ENCODE data around the gene S100PBP.
A peak's percentile ranks its signal among the peaks of the same experiment; 100 is the strongest.

The S100PBP gene

GRCh38 chr1:32817159-32817814 is at the start of gene S100PBP, which contains the start of gene YARS1:
S100PBP (plus strand) TSS chr1:32817653; CDS start chr1:32826100, 8,447 bp downstream.
YARS1 (minus strand) TSS chr1:32817358; CDS start chr1:32817244, 114 bp downstream.
- peak; percentile 100 for DNase-seq

GRCh38 chr1:32768110-32768850 is 49.2 kb upstream of the S100PBP start:
- no peak for DNase-seq

GRCh38 chr1:32769524-32770220 is 47.8 kb upstream of the S100PBP start:
- no peak for DNase-seq

- DNase-seq, result no peak
Measured at GRCh38 chr1:32770221-32770731, 47.2 kb upstream of the S100PBP start.

GRCh38 chr1:32770741-32771548 is 46.5 kb upstream of the S100PBP start:
- no peak for DNase-seq

- DNase-seq, result no peak
Measured at GRCh38 chr1:32771561-32772280, 45.7 kb upstream of the S100PBP start.

- DNase-seq, result no peak
Measured at GRCh38 chr1:32772281-32773017, 45.0 kb upstream of the S100PBP start.

GRCh38 chr1:32773018-32773763 is 44.3 kb upstream of the S100PBP start:
- peak; percentile 55 for DNase-seq

- DNase-seq, result no peak
Measured at GRCh38 chr1:32773764-32774463, 43.5 kb upstream of the S100PBP start.

GRCh38 chr1:32774464-32774808 is 43.0 kb upstream of the S100PBP start:
- DNase-seq, result no peak

GRCh38 chr1:32774950-32775634 is 42.4 kb upstream of the S100PBP start:
- no peak for DNase-seq

GRCh38 chr1:32775640-32776337 is 41.7 kb upstream of the S100PBP start:
- no peak for DNase-seq

- no peak for DNase-seq
Measured at GRCh38 chr1:32779242-32779641, 38.2 kb upstream of the S100PBP start.

GRCh38 chr1:32780005-32780404 is 37.4 kb upstream of the S100PBP start:
- no peak for DNase-seq

- DNase-seq, result no peak
Measured at GRCh38 chr1:32780628-32781234, 36.7 kb upstream of the S100PBP start.

- no peak for DNase-seq
Measured at GRCh38 chr1:32782086-32782485, 35.4 kb upstream of the S100PBP start.

GRCh38 chr1:32783851-32784250 is 33.6 kb upstream of the S100PBP start:
- DNase-seq, result no peak

GRCh38 chr1:32784817-32785216 is 32.6 kb upstream of the S100PBP start:
- no peak for DNase-seq
